GM19238 (cell line): ENCODE results near the gene DNAAF8.
"Not testable (repeated sequence)": the region's sequence is repeated elsewhere in the genome, so short reads cannot be mapped to it uniquely, and the experiment has no call there.

Experiments used
- DNase-seq: peaks from one replicate; pipeline ENCODE4 v3.0.0; 2011; ENCODE audit warnings: low spot score; ENCODE audit not compliant: insufficient read length

Gene DNAAF8

DNA sequence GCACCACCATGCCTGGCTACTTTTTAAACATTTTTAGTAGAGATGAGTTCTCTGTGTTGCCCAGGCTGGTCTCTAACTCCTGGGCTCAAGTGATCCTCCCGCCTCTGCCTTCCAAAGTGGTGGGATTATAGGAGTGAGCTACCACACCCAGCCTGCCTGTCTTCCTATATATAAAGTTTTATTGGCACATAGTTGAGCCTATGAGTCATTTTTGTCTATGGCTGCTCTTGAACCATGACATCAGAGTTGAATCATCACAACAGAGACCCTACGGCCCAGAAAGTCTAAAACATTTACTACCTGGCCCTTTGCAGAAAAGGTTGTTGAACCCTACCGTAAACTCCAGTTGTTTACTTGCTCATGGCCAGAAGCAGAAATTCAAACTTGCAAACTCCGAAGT is 45.9 kb downstream of the DNAAF8 start:
- no peak for DNase-seq

DNA sequence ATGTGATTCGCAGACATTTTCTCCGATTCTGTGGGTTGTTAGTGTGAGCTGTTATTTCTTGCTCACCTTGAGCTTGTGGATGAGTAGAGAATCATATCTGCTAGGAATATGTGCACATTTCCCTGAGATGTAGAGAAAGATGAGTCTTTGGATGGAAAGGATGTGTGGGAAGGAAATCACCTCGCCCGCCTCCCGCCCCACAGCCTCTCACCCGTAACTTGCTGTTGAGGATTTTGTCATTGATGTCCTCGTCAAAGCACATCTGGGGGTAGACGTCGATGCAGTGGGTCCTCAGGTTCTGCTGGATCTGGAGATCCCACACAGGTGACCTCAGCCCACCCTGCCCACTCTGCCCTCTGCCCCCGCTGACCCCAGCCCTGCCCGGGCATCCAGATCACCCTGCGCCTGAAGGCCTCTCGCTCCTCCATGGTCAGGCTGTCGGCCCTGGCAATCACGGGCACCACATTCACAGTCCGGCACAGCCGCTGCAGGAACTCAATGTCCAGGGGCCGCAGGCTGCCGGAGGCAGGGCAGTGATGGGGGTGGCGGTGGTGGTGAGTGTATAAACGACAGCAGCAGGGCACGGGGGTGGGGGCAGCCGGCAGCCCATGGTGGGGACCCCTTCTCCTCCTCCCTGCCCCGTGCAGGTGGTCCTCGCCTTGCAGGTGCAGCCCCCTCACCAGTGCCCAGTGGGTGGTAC is 49.1 kb downstream of the DNAAF8 start:
- no peak for DNase-seq

DNA sequence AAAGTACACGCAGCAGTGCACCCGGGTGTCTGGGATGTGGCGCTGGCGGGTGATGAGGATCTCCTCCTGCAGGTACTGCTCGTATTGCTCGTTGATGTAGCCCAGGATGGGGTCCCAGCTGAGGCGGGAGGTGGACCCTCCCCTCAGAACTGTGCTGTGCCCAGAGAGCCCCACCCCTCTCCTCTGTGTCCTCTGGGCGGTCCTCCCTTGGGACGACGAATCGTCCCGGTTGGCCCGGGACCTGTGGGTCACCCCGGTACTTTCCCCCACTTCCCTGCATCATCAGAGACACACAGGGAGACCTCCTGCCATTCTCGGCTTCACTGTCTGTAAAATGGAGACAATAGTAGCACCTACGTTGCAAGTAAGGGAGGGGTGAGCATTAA is 49.6 kb downstream of the DNAAF8 start:
- DNase-seq, result no peak

DNA sequence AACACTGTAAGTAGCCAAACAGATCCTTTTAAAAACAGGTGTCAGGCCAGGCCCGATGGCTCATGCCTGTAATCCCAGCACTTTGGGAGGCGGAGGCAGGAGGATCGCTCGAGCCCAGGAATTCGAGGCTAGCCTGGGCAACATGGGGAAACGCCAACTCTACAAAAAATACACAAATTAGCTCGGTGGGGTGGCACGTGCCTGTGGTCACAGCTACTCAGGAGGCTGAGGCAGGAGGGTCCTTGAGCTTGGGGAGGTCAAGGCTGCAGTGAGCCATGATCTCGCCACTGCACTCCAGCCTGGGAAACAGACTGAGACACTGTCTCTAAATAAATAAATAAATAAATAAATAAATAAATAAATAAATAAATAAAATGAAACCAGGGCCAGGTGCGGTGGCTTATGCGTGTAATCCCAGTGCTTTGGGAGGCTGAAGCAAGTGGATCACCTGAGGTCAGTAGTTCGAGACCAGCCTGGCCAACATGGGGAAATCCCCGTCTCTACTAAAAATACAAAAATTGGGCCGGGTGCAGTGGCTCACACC is 50.2 kb downstream of the DNAAF8 start:
- DNase-seq, result not testable (repeated sequence)

DNA sequence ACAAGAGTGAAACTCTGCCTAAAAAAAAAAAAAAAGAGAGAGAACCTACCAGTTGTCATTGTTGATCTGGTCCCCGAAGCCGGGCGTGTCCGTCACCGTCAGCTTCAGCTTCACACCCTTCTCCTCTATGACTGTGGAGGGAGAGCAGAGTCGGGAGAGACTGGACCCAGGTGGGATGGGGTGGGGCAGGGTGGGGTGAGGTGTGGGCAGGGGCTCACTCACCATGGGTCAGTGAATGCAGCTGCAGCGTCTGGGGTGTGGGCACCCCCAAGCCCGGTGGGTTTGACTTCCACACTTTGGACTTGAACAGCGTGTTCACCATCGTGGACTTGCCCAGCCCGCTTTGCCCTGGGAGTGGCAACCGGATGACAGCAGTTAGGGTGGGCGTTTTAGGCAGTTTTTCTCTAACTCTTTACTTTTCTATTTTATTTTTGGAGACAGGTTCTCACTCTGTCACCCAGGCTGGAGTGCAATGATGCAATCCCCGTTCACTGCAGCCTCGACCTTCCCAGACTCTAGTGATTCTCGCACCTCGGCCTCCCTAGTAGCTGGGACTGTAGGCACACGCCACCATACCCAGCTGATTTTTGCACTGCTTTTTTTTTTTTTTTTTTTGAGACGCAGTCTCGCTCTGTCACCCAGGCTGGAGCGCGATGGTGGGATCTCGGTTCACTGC is 51.6 kb downstream of the DNAAF8 start:
- no peak for DNase-seq

DNA sequence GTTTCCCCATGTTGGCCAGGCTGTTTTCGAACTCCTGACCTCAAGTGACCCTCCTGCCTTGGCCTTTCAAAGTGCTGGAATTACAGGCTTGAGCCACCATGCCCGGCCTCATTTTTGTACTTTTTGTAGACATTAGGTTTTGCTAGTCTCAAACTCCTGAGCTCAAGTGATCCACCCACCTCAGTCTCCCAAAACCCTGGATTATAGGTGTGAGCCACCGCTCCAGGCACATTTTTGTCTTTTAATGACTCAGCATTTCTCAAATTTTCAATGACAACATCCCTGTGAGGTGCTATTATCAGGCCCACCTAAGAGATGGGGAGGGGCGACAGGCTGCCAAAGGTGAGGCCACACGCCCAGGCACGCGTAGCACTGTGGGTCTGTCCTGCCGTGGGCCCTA is 52.7 kb downstream of the DNAAF8 start:
- DNase-seq, result no peak

DNA sequence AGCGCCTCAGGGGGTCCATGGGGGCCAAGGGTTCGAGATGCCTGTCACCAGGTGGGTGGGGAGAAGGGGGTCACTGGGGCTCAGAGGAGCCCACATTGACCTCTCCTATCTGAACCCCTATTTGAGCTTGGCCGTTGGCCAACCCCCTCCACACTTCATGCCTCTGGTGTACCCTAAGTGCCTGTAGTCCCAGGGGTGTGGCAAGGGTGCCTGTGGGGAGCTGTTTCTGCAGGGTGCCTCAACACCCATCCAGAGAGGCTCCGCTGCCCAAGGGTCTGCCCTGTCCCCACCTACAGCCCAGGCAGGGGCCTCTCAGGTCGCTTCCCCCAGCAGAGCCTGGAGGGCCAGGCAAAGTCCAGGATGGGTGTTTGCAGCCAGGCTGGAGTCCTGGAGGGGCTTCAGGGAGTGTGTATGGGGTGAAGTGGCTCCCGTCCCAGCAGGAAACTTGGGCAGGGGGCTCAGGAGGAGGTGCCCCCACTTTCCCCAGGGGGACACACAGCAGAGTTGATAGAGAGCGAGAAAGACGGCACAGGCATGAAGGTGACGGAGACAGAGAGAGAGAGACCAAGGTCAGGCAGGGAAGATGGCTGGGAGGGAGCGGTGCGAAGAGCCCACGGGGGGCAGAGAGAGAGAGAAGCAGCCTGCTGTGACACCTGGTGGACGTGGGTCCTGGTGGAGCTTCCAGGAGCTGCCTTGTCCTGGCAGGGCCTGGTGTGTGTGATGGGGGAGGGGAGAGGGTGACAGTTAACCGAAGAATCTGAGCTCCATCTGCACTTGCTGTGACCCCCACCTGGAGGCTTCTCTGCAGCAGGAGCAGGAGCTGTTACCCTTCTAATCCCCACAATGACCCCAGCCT is 53.5 kb downstream of the DNAAF8 start, which contains the start of gene SEPTIN12:
TSS of gene SEPTIN12 (minus strand) at position 719 of the 856 bp plus-strand sequence. CDS start at position 19, 700 bp downstream.
- DNase-seq, result no peak

DNA sequence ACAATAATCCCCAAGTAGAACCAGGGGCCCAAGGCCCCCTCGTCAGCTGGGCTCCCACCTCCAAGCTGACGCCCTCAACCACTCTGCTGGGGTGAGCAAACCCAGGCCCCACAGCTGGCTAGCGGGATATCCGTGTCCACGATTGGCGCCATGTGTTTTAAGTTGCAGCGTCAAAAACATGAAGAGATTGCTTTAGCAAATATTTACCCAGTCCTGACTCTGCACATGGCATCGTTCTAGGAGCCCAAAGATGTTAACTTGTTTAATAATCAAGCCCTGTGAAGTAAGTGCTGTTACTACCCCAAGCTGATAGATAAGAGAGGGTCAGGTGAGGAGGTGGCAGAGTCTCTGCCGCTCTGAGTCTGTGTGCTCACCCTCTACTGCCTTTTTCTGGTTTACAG is 54.2 kb downstream of the DNAAF8 start:
- no peak for DNase-seq

DNA sequence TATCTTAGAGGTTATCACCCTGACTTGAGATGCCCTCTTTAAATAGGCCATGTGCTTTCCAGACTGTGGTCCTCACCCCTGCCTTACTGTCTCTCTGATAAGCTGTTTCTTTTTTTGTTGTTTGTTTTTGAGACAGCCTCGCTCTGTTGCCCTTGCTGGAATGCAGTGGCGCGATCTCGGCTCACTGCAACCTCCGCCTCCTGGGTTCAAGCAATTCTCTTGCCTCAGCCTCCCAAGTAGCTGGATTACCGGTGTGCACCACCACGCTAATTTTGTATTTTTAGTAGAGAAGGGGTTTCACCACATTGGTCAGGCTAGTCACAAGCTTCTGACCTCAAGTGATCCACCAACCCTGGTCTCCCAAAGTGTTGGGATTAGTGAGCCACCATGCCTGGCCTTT is 54.6 kb downstream of the DNAAF8 start:
- no peak for DNase-seq

DNA sequence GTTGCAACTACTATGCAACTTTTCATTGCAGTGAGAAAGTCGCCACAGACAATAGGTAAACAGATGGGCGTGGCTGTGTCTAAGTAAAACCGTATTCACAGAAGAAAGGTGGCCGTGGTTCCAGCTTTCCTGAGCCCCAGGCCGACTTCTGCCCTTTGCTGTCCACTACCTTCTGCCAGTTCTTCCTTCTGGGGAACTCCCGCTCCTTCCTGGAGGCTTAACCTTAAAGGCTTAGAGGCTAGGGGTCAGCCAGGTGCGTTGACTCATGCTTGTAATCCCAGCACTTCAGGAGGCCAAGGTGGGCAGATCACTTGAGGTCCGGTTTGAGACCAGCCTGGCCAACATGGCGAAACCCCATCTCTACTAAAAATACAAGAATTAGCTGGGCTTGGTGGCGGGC is 55.9 kb downstream of the DNAAF8 start:
- DNase-seq, result no peak

DNA sequence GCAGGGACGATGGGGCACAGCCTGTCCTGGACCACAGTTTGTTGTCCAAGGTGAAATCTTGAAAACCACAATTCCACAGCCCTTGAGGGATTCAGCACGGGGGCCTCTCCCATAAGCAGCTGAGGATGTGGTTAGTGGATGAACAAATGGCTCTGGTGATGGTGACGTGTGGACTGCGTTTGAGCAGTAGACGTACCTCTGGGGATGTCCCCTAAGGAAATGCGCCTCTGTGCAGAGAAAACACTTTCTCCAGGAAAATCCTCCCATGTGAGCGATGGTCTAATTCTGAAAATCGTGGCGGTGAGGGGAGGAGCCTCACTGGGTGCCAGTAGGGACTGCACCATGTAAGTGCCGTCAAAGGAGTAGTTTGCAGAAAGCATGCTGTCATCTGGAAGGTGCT is 56.5 kb downstream of the DNAAF8 start:
- no peak for DNase-seq

DNA sequence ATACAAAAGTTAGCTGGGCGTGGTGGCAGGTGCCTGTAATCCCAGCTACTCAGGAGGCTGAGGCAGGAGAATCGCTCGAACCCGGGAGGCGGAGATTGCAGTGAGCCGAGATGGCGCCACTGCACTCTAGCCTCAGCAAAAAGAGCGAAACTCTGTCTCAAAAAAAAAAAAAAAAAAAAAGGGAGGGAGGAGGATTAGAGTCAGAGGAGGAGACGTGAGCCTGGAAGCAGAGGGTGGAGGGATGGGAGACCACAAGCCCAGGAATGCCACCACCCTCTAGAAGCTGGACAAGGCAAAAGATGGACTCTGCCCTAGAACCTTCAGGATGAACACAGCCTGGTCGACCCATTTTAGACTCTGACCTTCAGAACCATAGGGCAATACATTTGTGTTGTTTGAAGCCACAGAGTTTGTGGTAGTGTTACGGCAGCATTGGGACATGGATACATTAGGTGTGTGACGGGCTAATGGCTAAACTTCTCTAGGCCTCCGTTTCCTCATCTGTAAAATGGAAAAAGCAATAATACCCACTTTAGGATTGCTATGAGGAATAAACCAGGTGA is 58.7 kb downstream of the DNAAF8 start:
- no peak for DNase-seq

DNA sequence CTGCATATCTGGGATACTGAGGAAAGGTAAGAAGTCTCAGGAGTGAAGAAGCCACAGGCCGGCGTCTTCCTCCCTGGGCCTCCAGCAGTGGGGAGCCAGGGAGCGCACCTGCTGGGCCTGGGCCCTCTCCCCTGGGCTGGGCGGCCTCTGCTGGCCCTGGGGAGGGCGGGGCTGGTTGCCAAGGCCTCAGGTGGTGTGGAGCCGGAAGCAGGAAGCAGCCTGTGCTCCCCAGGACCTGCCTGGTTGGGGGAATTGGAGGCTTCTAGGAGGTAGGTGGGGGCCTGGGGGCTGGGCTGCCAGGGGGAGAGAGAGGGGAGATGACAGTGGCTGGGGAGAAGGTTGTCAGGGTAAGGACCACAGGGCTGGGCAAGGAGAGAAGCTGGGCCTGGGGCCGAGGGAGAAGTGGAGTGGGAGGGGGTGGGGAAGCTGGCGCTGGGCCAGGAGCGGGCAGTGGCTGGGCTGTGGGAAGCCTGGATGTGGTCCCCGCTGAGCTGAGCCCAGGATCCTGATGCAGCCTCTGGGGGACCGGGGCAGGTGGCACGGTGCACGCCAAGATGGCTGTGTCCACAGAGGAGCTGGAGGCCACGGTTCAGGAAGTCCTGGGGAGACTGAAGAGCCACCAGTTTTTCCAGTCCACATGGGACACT is 61.0 kb downstream of the DNAAF8 start, which contains the start of gene SMIM22:
TSS of gene SMIM22 (plus strand) at position 189 of the 647 bp plus-strand sequence. CDS start at position 555, 366 bp downstream.
- DNase-seq, result no peak

DNA sequence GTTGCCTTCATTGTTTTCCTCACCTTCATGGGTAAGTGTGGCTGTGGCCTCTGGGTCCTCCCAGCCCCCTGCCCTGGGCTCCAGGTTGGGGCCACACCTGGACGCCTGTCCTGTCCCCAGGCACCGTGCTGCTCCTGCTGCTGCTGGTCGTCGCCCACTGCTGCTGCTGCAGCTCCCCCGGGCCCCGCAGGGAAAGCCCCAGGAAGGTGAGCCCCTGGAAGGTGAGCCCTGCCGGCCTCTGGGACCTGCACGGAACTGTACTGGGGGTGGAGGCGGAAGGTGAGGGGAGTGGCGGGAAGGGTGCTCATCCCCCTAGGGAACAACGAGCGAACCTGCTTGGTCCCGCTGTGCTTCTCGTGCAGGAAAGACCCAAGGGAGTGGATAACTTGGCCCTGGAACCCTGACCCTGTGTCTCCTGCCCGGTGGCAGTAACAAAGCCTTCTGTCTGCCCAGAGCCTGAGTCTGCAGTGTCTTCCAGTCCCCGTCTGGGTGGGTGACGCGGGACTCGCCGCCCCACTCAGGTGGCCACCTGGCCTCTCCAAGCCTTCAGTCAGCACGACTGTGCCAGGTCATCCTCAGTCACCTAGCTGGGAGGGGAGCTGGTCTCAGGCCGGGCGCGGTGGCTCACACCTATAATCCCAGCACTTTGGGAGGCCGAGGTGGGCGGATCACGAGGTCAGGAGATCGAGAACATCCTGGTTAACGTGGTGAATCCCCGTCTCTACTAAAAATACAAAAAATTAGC is 61.7 kb downstream of the DNAAF8 start:
- DNase-seq, result no peak

DNA sequence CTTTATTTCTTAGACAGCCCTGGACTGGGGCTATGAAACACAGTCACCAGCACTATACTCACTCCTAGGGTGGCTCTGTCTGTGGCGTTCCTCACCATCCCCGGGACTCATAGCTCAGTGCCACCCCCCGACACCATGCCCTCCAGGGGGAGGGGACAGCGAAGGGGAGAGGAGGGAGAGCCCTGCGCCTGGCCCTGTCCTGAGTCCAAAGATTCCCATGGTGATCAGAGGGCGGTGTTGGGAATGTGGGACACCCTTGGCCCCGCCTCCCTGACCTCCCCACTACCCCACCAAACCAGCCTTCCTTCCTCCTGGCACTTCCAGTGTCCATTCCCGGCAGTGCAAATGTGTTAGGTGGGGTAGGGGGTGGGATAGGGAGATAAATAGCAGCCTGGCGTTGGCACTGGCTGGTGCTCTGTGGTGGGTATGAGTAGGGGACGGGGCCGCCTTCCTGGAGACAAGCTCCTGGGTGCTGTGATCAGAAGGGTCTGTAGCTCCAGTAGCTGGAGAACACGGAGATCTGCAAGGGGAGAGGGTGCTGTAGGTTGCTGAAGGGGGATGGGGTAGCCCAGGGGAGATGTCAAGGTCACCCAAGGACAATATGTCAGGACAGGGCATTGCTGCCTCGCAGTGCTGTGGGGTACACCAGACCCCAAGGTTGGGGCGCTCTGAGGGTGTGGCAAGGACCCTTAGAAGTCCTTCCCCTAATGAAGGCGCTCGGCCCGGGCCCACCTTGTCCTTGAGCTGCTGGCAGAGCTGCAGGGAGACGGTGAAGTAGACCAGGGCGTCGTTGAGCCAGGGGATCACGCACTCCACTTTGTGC is 62.9 kb downstream of the DNAAF8 start:
- DNase-seq, result no peak

DNA sequence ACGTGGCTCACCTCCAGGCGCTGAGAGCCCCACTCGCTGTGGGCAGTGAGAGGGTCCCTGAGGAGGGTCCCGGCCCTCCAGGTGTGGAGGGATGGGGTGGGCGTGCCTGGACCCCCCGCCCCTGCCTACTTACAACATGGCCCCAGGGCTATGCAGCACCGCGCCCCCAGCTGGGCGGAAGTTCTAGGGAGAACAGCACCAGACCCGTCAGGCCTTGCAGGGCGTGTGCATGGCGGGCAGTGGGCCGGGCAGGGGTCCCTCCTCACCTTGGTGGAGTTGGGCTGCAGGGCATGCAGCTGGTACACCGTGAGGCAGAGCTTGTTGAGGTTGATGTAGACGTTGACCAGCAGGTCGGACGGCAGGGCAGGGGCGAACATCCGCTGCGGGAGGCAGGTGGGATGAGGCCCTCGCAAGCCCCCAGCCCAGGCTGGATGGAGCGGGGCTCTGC is 63.5 kb downstream of the DNAAF8 start:
- DNase-seq, result no peak

DNA sequence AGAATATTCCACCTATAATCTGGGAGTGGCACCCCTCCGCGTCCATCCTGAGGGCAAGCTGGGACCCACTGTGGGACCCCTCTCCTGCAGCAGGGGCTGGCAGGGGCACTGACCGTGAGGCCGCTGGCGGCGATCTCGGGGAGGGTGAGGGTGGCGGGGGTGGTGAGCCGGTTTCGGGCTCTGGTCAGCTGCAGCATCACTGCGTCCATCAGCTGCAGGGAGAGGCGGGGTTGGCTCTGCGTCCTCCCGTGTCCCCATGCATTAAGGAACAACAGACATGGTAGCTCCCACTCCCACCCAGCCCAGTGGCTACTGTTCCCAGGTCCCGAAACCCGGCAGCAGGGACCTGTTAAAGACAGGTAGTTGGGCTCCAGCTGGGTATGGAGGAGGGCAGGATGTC is 64.1 kb downstream of the DNAAF8 start:
- DNase-seq, result no peak
